HG03066 (cell line): ENCODE results near the gene TRMT6.
A peak's percentile ranks its signal among the peaks of the same experiment; 100 is the strongest.

Source experiments
- ATAC-seq: cut with Tn5 transposase; IDR thresholded peaks from one replicate; pipeline ENCODE4 v1.9.1; 2021; ENCODE audit warnings: low read depth; ENCODE audit not compliant: unreplicated experiment

TRMT6 gene

GRCh38 chr20:5967469-5967868 is 17.1 kb upstream of the TRMT6 start:
- no peak for ATAC-seq

GRCh38 chr20:5949943-5950270 is 426 bp downstream of the TRMT6 start:
- ATAC-seq: peak; percentile 2

GRCh38 chr20:5947276-5947675 is 3.1 kb downstream of the TRMT6 start:
- ATAC-seq: no peak

- ATAC-seq: no peak
Observed at GRCh38 chr20:5945963-5946362, 4.4 kb downstream of the TRMT6 start.

GRCh38 chr20:5938456-5939029 is 11.8 kb downstream of the TRMT6 start:
- no peak for ATAC-seq

- no peak for ATAC-seq
Observed at GRCh38 chr20:5936238-5936637, 14.1 kb downstream of the TRMT6 start.

GRCh38 chr20:5935384-5935783 is 14.9 kb downstream of the TRMT6 start:
- no peak for ATAC-seq

GRCh38 chr20:5933802-5934436 is 16.4 kb downstream of the TRMT6 start:
- ATAC-seq: no peak

GRCh38 chr20:5932796-5933195 is 17.5 kb downstream of the TRMT6 start:
- no peak for ATAC-seq

GRCh38 chr20:5931411-5931810 is 18.9 kb downstream of the TRMT6 start:
- ATAC-seq: no peak

GRCh38 chr20:5928836-5929715 is 21.3 kb downstream of the TRMT6 start:
- no peak for ATAC-seq

GRCh38 chr20:5927749-5928462 is 22.4 kb downstream of the TRMT6 start:
- ATAC-seq: no peak

- ATAC-seq: no peak
Observed at GRCh38 chr20:5925551-5925950, 24.8 kb downstream of the TRMT6 start.

- ATAC-seq: no peak
Observed at GRCh38 chr20:5923493-5923892, 26.8 kb downstream of the TRMT6 start.

- ATAC-seq: no peak
Observed at GRCh38 chr20:5920581-5920980, 29.8 kb downstream of the TRMT6 start.

- ATAC-seq: no peak
Observed at GRCh38 chr20:5919626-5920544, 30.4 kb downstream of the TRMT6 start.

- ATAC-seq: no peak
Observed at GRCh38 chr20:5918856-5919625, 31.3 kb downstream of the TRMT6 start.

- ATAC-seq: no peak
Observed at GRCh38 chr20:5914859-5915258, 35.5 kb downstream of the TRMT6 start.

- no peak for ATAC-seq
Observed at GRCh38 chr20:5913166-5913565, 37.2 kb downstream of the TRMT6 start.
